Liver (tissue), 3 donors: ENCODE data around the gene LDAH.

Experiments used
- FOXA1 ChIP-seq: IDR thresholded peaks from 2 replicates; pipeline ENCODE4 v1.6.1; 2016; ENCODE audit warnings: antibody characterized with exemption
- GABPA ChIP-seq, 2 donors: IDR thresholded peaks in 1 of 2; conservative IDR thresholded peaks in 1 of 2; 2 replicates each; pipeline ENCODE4 v1.6.1; 2016; ENCODE audit warnings: antibody characterized with exemption in 2 of 2, mild to moderate bottlenecking in 1 of 2, moderate library complexity in 1 of 2
- RAD21 ChIP-seq, 2 donors: IDR thresholded peaks; 2 replicates each; pipeline ENCODE4 v1.6.1; 2016; ENCODE audit warnings: antibody characterized with exemption in 2 of 2, mild to moderate bottlenecking in 2 of 2
- TF ChIP-seq, protein P1 (sequence below): fragments of 150-350 bp; IDR thresholded peaks from 2 replicates; pipeline ENCODE4 v1.5.1; 2017; ENCODE audit warnings: improper control_type of control experiment, low read depth, low read length; ENCODE audit not compliant: missing input control
- TF ChIP-seq, protein P2 (sequence below): IDR thresholded peaks from 2 replicates; pipeline ENCODE4 v1.6.1; 2016; ENCODE audit warnings: antibody characterized with exemption, mild to moderate bottlenecking
- TF ChIP-seq, protein P3 (sequence below): IDR thresholded peaks from 2 replicates; pipeline ENCODE4 v1.6.1; 2016; ENCODE audit warnings: antibody characterized with exemption
- donor health status: healthy.
- donor health status: healthy.

DNA sequence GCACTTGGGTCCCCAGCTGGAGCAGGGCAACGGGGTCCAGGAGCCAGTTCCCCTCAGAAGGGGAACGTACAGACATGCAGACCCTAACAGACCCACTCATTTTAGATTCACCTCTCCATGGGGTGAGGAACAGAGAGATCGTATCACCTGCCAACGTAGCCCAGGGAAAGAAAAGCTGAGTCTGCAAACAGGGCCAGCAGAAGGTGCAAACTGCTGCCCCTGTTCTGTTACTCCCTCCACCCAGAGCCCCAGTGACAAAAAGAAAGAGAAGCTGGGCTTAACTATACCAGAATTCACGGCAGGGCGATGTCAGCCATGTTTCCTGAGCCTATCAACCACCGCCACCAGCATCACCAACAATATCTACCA, 171.2 kb downstream of the LDAH start:
- TF ChIP-seq, protein P1, sequence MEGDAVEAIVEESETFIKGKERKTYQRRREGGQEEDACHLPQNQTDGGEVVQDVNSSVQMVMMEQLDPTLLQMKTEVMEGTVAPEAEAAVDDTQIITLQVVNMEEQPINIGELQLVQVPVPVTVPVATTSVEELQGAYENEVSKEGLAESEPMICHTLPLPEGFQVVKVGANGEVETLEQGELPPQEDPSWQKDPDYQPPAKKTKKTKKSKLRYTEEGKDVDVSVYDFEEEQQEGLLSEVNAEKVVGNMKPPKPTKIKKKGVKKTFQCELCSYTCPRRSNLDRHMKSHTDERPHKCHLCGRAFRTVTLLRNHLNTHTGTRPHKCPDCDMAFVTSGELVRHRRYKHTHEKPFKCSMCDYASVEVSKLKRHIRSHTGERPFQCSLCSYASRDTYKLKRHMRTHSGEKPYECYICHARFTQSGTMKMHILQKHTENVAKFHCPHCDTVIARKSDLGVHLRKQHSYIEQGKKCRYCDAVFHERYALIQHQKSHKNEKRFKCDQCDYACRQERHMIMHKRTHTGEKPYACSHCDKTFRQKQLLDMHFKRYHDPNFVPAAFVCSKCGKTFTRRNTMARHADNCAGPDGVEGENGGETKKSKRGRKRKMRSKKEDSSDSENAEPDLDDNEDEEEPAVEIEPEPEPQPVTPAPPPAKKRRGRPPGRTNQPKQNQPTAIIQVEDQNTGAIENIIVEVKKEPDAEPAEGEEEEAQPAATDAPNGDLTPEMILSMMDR = no peak
- TF ChIP-seq, protein P2, sequence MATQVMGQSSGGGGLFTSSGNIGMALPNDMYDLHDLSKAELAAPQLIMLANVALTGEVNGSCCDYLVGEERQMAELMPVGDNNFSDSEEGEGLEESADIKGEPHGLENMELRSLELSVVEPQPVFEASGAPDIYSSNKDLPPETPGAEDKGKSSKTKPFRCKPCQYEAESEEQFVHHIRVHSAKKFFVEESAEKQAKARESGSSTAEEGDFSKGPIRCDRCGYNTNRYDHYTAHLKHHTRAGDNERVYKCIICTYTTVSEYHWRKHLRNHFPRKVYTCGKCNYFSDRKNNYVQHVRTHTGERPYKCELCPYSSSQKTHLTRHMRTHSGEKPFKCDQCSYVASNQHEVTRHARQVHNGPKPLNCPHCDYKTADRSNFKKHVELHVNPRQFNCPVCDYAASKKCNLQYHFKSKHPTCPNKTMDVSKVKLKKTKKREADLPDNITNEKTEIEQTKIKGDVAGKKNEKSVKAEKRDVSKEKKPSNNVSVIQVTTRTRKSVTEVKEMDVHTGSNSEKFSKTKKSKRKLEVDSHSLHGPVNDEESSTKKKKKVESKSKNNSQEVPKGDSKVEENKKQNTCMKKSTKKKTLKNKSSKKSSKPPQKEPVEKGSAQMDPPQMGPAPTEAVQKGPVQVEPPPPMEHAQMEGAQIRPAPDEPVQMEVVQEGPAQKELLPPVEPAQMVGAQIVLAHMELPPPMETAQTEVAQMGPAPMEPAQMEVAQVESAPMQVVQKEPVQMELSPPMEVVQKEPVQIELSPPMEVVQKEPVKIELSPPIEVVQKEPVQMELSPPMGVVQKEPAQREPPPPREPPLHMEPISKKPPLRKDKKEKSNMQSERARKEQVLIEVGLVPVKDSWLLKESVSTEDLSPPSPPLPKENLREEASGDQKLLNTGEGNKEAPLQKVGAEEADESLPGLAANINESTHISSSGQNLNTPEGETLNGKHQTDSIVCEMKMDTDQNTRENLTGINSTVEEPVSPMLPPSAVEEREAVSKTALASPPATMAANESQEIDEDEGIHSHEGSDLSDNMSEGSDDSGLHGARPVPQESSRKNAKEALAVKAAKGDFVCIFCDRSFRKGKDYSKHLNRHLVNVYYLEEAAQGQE = no peak
- no peak for TF ChIP-seq RAD21 (IDR thresholded peaks at IDR 0.05)
- no peak for TF ChIP-seq FOXA1
- no peak for TF ChIP-seq GABPA (IDR thresholded peaks at IDR 0.05 in 1 of 2, conservative IDR thresholded peaks at IDR 0.05 in 1 of 2)
- TF ChIP-seq, protein P3, sequence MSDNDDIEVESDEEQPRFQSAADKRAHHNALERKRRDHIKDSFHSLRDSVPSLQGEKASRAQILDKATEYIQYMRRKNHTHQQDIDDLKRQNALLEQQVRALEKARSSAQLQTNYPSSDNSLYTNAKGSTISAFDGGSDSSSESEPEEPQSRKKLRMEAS = no peak
